ENCODE measurements around the gene NT5M.

Gene NT5M

DNA sequence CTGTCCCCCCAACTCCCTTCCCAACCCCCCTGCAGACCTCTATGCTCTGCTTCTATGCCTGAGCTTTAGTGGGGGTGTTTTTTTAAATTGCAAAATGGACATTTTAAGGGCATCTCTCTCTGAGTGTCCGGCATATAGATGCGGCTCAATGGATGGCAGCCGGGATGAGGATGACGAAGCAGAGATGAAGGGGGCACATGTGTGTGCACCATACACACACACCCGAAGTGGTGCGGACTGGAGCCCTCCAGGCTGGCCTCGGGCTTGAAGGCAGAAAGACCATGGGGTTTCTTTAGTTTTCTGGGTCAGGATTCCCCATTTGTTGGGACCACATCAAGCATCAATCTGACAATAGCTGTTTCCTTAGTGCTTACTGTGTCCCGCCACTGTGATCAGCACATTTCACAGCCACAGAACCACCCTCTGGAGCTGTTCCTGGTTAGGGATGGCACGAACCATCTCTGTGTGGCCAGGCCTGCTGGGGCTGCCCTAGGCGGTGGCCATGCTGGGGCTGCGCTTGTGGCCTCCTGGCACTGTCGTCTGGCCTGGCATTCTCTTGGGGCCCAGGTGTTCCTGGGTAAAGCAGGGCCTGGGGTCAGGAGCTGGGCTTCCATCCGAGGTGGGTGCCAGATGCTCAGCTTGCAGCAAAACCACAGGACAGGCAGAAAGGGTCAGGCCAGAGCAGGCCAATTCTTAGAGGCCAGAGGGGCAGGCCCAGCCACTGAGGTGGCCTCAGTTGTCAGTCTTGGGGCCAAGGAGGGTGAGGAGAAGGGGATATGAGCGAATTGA, 49.9 kb downstream of the NT5M start:
- in situ Hi-C loops (cut with MboI; ENCODE audit: low sequenced_read_pairs), result loop anchor here (25.0 kb wide), 2 partner anchors 284 to 684 kb away; partner anchors contain the start of genes ATPAF2 and GID4

- in situ Hi-C loops (cut with MboI; ENCODE audit: low sequenced_read_pairs), result loop anchor here (25.0 kb wide), 2 partner anchors 283 to 683 kb away; partner anchors contain the start of genes ATPAF2 and GID4
These were observed 50.7 kb downstream of the NT5M start for GRCh38 chr17:17353625-17354484.

DNA sequence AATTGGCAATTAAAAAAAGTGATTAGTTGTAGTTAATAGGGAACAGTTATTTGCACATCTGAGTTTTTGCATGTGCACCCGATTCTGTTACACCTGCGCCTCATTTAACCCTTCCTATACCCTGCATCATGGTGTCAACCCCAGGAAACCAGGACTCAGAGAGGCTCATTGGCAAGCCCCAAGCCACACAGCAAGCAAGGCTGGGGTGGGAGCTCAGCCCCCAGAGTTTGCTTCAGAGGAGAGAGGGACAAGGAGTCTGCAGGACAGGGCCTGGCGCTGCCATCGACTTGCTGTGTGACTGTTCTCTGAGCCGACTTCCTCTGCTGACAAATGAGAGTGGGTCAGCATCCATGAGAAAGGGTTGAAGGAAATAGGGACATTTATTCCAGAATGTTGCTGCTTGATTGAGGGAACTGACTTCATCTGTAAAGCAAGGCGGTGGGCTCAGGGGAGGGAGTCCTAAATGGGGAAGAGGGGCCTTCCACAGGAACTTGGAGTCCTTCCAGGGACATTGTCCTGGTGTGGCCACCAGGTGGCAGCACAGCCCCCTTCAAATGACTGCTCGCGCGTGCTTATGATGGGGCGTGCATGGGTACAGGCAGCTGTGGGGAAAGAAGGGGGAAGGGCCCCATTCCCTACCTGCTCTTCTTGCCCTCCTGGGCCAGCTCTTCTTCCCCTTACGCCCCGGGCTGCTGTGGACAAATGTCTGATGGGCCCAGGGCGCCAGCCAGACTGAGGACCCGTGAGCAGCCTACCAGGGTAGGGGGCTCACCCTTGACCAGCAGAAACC, 51.6 kb downstream of the NT5M start:
- in situ Hi-C loops (cut with MboI; ENCODE audit: low sequenced_read_pairs), result loop anchor here (25.0 kb wide), 2 partner anchors 283 to 683 kb away; partner anchors contain the start of genes ATPAF2 and GID4

- in situ Hi-C loops (cut with MboI; ENCODE audit: low sequenced_read_pairs), result loop anchor here (25.0 kb wide), 2 partner anchors 282 to 682 kb away; partner anchors contain the start of genes ATPAF2 and GID4
These were observed 52.3 kb downstream of the NT5M start for GRCh38 chr17:17355426-17355825.

- in situ Hi-C loops (cut with MboI; ENCODE audit: low sequenced_read_pairs), result loop anchor here (25.0 kb wide), 2 partner anchors 281 to 681 kb away; partner anchors contain the start of genes ATPAF2 and GID4
These were observed 53.2 kb downstream of the NT5M start for GRCh38 chr17:17356149-17356930.

DNA sequence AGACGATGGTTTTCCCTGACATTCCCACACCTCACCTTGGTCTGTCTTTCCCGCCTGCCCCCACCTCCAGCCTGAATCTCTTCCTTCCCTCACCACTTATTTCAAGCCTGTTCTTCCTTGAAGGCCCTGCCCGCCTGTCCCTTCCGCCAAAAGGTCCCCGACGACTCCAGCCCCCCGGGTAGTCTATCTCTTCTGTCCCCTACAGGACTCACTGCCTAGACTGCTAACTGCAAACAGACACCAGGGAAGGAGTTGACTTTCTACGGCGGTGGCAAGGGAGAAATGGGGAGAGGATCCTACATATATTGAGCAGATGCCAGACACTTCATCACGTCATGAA, 53.7 kb downstream of the NT5M start:
- in situ Hi-C loops (cut with MboI; ENCODE audit: low sequenced_read_pairs), result loop anchor here (25.0 kb wide), 2 partner anchors 280 to 680 kb away; partner anchors contain the start of genes ATPAF2 and GID4

GRCh38 chr17:17358060-17358751, 55.0 kb downstream of the NT5M start:
- in situ Hi-C loops (cut with MboI; ENCODE audit: low sequenced_read_pairs), result loop anchor here (25.0 kb wide), 2 partner anchors 279 to 679 kb away; partner anchors contain the start of genes ATPAF2 and GID4

GRCh38 chr17:17358866-17359265, 55.7 kb downstream of the NT5M start:
- in situ Hi-C loops (cut with MboI; ENCODE audit: low sequenced_read_pairs), result loop anchor here (25.0 kb wide), 2 partner anchors 278 to 678 kb away; partner anchors contain the start of genes ATPAF2 and GID4

DNA sequence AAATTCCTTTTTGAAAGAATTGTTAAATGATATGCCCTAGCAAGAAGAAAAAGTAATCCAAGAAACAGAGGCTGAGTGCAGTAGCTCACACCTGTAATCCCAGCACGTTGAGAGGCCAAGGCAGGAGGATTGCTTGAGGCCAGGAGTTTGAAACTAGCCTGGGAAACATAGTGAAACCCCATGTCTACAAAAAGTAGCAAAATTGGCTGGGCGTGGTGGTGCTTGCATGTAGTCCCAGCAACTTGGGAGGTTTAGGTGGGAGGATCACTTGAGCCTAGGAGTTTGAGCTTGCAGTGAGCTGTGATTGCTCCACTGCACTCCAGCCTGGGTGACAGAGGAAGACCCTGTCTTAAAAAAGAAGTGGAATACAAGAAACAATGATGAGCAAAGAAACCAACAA, 56.1 kb downstream of the NT5M start:
- in situ Hi-C loops (cut with MboI; ENCODE audit: low sequenced_read_pairs), result loop anchor here (25.0 kb wide), 2 partner anchors 278 to 678 kb away; partner anchors contain the start of genes ATPAF2 and GID4

DNA sequence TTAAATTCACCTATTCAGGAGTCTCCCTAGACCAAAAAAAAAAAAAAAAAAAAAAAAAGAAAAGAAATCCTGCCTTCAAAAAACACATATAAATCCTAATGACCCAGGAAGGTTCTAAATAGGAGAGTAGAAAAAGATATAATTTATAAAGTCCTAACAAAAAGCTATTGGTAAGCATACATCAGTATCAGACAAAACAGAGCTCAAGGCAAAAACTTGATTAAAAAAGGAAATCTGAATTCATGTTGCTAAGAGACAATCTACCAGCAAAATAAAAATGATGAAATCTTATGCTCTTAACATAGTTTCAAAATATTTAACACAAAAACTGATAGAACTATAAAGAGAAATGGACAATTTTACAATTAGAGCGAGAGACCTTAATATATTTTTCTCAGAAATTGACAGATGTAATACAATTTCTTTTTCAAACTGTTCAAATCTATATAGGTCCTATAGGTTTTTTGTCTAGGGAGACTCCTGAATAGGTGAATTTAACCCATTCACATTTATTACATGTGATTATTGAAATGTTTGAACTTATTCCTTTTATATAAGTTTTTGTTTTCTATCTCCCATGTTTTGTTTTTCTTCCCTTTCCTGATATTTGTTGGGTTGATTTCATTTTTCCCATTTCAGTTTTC, 57.0 kb downstream of the NT5M start:
- in situ Hi-C loops (cut with MboI; ENCODE audit: low sequenced_read_pairs), result loop anchor here (25.0 kb wide), 2 partner anchors 277 to 677 kb away; partner anchors contain the start of genes ATPAF2 and GID4

- in situ Hi-C loops (cut with MboI; ENCODE audit: low sequenced_read_pairs), result loop anchor here (25.0 kb wide), 2 partner anchors 276 to 676 kb away; partner anchors contain the start of genes ATPAF2 and GID4
These were observed 58.3 kb downstream of the NT5M start for GRCh38 chr17:17361543-17361866.

- in situ Hi-C loops (cut with MboI; ENCODE audit: low sequenced_read_pairs), result loop anchor here (25.0 kb wide), 2 partner anchors 275 to 675 kb away; partner anchors contain the start of genes ATPAF2 and GID4
These were observed 58.8 kb downstream of the NT5M start for GRCh38 chr17:17361867-17362539.

DNA sequence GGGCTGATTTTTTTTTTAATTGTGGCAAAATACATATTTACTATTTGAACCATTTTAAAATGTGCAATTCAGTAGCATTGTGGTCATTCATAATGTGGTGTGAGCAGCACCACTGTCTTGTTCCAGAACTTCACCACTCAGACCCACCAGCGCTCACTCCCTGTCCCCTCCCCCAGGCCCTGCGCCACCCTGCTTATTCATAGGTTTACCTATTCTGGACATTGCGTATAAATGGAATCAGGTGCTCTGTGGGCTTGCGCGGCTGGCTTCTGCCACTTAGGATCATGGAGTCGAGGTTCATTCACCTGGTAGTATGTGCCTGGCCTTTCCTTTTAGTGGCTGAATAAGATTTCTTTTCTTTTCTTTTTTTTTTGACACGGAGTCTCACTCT, 59.4 kb downstream of the NT5M start:
- in situ Hi-C loops (cut with MboI; ENCODE audit: low sequenced_read_pairs), result loop anchor here (25.0 kb wide), 2 partner anchors 275 to 675 kb away; partner anchors contain the start of genes ATPAF2 and GID4

GRCh38 chr17:17363638-17364337, 60.6 kb downstream of the NT5M start:
- in situ Hi-C loops (cut with MboI; ENCODE audit: low sequenced_read_pairs), result loop anchor here (25.0 kb wide), 2 partner anchors 274 to 674 kb away; partner anchors contain the start of genes ATPAF2 and GID4

GRCh38 chr17:17364338-17364667, 61.1 kb downstream of the NT5M start:
- in situ Hi-C loops (cut with MboI; ENCODE audit: low sequenced_read_pairs), result loop anchor here (25.0 kb wide), 2 partner anchors 273 to 673 kb away; partner anchors contain the start of genes ATPAF2 and GID4

- in situ Hi-C loops (cut with MboI; ENCODE audit: low sequenced_read_pairs), result loop anchor here (25.0 kb wide), 2 partner anchors 272 to 672 kb away; partner anchors contain the start of genes ATPAF2 and GID4
These were observed 62.4 kb downstream of the NT5M start for GRCh38 chr17:17365476-17366110.
